HG02852 (cell line): ENCODE data around the gene TESK2.
A peak's percentile ranks its signal among the peaks of the same experiment; 100 is the strongest.
"Not testable (repeated sequence)": the region's sequence is repeated elsewhere in the genome, so short reads cannot be mapped to it uniquely, and the experiment has no call there.

Source experiments
- ATAC-seq: cut with Tn5 transposase; IDR thresholded peaks from one replicate; pipeline ENCODE4 v1.9.1; 2021; ENCODE audit warnings: mild to moderate bottlenecking, moderate library complexity; ENCODE audit not compliant: unreplicated experiment

TESK2 gene

DNA sequence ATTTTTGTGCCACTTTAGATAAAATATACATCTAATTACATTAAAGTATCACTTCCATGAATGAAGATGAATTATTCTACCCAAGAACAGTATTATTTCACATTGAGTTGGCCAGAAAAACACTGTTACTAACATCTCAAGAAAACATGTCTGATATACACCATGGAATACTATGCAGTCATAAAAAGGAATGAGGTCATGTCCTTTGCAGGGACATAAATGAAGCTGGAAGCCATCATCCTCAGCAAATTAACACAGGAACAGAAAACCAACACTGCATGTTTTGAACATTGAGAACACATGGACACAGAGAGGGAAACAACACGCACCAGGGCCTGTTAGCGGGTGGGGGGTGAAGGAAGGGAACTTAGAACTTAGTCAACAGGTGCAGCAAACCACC, 69.0 kb downstream of the TESK2 start:
- no peak for ATAC-seq

DNA sequence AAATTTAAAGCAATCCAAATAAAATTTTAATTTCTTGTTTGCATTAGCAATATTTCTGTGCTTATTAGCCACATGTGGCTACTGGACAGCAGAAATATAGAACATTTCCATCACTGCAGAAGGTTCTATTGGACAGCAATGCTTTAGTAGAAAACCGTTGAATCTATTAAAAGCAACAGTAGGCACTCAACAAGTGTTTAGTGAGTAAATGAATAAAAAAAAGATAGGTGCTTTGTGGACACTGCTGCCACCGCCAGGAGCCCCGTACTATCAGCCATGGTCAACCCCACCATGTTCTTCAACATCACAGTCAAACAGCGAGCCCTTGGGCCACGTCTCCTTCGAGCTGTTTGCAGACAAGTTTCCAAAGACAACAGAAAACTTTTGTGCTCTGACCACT, 76.2 kb downstream of the TESK2 start:
- ATAC-seq: no peak

DNA sequence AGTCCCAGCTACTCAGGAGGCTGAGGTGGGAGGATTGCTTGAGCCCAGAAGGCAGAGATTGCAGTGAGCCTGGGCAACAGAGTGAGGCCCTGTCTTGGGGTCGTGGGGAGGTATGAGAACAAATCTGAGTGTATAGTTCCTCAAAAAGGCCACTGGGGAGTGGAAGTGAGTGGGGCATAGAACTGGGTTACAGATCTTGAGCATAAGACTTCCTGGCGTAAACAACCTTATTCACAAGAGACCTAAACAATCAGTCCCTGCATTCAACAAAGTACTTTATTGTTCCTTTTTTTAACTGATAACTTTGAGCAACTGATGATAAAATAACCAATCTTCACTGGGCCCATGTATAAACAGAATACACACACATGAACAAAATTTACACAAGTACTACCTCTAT, 78.1 kb downstream of the TESK2 start:
- no peak for ATAC-seq

DNA sequence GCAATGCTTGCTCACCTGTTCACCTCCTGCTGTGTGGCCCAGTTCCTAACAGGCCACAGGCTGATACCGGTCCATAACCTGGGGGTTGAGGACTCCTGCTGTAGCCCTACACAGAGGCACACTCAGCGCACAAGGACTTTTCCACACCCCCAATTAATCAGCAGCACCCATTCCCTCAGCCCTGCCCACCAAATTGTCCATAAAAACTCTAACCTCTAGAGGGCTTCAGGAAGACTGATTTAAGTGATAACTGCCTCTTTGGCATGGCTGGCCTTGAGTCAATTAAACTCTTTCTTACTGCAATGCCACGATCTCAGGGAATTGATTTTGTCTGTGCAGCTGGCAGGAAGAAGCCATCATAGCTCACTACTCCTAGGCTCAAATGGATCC, 79.5 kb downstream of the TESK2 start:
- ATAC-seq: no peak

DNA sequence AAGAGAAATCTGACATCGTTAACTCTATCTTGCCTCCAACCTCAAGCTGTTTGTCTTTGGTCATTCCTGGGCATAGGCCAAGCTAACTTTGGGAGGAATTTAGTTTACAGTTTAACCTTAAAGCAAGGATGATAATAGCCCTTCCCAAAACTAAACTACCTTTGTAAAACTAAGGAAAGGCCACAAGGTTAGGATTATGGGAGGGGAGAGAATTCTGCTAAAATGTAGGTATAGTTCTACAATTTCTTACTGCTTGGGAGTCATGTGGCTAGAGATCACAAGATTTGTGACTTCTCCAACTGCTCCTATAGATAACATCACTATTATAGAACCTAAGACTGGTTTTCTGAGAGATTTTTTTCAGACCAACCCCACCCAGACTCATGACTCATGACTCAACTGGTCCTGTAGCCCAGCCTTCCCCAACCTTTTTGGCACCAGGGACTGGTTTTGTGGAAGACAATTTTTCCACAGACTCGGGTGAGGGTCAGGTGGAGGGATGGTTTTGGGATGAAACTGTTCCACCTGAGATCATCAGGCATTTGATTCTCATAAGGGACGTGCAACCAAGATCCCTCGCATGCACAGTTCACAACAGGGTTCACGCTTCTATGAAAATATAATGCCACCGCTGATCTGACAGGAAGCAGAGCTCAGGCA, 80.0 kb downstream of the TESK2 start:
- ATAC-seq: no peak

DNA sequence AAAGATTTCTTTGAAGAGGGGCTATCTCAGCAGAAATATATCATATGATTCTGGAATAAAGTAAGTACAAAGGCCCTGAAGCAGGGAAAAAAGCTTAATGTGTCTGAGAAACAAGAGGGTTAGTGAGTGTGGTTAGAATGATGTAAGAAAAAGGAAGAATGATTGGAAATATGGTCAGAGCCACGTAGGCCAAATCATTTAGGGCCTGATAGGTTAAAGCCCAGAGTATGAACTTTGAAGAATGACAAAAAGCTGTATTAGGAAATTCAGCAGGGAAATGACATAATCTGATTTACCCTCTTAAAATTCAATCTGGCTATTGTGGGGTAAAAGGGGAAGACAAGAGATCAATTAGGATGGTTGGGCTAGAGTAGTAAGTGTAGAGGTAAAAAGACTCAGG, 81.7 kb downstream of the TESK2 start:
- no peak for ATAC-seq

DNA sequence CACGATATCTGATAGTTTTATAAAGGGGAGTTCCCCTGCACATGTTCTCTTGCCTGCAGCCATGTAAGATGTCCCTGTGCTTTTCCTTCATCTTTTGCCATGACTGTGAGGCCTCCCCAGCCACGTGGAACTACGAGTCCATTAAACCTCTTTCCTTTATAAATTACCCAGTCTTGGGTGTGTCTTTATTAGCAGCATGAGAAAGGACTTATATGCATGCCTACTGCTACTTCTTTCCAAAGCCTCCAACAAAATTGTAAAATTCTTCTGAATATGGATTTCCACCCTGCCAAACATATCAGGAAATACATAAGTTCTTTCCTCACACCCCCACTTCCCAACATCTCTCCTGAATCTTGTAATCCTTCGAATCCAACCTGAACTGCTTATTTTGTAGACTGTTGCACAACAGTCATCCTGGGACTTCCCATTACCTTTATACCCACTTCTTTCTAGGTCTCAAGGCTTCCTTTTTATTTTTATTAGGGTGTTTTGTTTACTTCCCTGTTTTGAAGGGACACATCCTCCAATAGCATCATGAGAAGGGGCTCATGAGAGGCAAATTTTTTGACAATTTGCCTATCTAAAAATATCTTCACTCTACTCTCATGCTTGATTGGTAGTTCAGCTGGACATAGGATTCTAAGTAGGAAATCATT, 83.2 kb downstream of the TESK2 start:
- no peak for ATAC-seq

DNA sequence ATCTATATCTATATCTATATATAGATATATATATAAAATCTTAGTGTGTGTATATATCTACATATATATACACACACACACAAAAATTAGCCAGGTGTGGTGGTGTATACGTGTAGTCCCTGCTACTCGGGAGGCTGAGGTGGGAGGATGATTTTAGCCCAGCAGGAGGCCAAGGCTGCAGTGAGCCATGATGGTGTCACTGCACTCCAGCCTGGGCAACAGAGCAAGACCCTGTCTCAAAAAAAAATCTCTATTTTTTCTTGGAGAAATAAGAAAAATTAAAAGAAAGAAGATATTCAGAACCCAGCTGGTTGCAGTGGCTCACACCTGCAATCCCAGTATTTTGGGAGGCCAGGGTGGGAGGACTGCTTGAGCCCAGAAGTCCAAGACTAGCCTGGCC, 85.3 kb downstream of the TESK2 start:
- no peak for ATAC-seq

DNA sequence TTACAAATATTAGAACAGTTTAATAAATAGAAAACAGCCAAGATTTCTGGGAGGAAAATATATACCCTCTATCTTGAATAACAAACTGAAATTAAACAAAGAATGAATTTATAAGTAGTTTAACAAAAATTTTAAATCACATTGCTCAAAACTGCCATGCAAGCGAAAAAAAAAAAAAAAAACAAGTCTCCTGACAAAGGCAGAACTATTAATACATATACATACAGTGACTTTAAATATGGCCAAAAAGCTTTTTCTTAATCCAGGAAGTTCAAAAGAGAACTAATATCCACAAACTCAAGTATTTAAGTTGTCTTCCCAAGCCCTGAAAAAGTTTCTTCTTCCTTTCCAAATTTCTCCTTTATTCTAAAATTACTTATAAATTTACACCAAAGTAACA, 87.2 kb downstream of the TESK2 start:
- no peak for ATAC-seq

DNA sequence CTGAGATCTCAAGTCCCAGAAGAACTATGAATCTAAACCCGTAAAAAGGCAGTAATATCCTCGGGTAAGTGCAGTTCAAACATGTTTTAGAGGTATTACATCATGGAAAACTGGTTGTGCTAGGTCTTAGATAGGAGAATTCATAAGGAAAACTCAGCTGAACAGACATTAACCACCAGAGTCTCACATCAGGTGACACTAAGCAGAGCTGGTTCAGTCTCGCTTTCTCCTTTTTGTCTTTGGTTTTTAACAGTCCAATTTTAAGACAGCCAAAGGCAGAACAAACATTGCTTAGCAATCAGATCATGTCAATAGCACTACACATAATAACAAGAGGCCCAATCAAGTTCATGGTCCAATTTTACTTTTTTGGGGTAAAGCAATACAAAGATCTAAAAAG, 87.7 kb downstream of the TESK2 start:
- no peak for ATAC-seq

DNA sequence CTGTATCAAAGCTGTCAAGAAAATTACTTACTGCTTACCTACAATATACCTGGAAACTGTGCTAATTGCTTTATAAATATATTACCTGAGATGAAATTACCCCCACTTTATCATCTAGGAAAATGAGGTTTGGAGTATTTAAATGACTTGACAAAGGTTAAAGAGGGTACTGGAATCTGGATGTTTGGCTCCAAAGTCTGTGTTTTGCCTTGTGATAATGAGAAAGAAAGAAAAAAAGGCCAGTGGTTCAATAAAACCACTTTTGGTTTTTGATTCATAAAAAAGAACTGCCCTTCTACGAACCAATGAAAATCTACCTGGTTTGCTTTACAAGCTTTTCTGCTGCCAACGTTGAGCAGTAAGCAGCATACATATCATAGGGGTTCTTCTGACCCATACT, 89.4 kb downstream of the TESK2 start:
- ATAC-seq: no peak

DNA sequence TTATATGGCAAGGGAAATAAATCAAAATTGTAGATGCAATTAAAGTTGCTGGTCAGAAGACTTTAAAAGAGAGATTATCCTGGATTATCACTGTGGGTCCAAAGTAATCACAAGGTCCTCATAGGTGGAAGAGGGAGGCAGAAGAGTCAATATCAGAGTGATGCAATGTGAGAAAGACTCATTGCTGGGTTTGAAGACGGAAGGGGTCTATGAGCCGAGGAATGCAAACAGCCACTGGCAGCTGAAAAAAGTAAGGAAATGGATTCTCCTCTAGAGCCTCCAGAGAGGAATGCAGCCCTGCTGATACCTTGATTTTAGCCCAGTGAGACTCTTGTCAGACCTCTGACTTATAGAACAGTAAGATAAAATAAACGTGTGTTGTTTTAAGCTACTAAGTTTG, 90.9 kb downstream of the TESK2 start:
- ATAC-seq: no peak

DNA sequence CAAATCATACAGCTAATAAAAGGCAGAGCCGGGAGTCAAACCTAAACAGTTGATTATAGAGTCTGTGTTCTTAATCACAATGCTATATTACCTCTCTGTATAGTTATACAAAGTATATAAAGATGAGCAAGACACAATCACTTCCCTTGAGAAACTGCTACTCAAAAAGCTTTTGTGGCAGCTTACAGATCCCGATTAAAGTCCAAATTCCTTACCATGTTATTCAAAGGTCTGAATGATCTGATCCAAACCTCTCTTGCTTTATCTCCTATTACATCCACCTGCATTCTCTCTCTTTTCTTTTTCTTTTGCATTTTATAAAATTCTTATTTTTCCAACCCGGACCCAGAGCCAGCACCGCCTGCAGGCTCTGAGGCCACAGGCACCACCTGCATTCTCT, 93.7 kb downstream of the TESK2 start:
- no peak for ATAC-seq

DNA sequence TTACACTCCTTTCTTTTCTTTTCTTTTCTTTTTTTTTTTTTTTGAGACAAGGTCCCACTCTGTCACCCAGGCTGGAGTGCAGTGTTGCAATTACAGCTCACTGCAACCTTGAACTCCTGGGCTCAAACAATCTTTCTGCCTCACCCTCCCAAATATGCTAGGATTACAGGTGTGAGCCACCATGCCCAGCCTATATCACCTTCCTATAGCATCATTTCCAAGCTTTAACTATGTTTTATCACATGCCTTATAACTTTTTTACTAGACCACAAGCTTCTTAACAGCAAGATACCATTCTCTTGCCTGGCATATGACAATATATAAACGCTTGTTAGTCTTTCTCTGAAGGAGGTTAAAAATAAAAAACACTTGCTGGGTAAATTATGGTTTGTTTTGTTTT, 95.4 kb downstream of the TESK2 start:
- ATAC-seq: no peak

DNA sequence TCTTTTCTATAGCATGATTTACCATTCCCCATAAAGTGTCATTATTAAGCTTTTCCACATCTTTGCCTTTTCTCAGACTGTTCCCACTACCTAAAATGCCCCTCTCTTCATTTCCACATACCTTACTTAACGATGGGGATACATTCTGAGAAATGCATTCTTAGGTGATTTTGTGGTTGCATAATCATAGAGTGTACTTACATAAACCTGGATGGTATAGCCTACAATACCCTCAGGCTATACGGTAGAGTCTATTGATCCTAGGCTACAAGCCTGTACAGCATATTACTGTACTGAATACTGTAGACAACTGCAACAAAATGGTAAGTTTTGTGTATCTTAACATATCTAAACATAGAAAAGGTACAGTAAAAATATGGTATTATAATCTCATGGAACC, 95.9 kb downstream of the TESK2 start:
- no peak for ATAC-seq

DNA sequence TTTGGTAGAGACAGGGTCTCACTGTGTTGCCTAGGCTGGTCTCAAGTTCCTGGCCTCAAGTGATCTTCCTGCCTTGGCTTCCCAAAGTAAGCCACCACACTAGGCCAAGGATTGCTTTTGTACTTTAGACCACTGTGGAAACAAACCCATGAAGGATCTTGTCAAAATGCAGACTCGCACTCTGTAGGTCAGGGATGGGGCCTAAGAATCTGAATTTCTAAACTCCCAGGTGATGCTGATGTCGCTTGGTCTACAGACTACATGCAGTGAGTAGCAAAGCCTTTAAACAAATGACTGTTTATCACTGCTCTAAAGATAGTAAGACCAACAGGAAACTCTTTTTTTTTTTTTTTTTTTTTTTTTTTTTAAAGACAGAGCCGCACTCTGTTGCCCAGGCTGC, 96.6 kb downstream of the TESK2 start:
- peak; percentile 79 for ATAC-seq

DNA sequence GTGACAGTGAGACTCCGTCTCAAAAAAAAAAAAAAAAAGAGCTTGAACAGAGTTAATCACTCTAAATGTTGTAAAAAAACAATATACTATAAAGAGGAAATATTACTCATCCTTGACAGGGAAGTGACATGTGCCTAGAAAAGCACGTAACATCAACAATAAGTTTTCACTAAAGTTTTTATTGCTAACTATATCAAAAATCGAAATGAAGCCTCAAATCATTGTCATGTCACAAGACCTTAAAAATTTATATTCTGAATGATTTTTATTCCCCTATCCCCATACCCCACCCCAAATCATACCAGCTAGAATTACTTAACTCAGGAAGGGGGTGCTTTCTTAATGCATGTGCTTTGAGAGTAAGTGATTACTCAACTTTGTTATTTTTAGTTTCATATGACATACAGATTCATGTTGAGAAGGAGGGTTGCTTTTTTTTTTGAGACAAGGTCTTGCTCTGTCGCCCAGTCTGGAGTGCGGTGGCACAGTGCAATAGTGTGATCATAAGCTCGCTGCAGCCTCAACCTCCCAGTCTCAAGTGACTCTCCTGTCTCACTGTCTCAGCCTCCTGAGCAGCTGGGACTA, 97.2 kb downstream of the TESK2 start:
- peak; percentile 72 for ATAC-seq

DNA sequence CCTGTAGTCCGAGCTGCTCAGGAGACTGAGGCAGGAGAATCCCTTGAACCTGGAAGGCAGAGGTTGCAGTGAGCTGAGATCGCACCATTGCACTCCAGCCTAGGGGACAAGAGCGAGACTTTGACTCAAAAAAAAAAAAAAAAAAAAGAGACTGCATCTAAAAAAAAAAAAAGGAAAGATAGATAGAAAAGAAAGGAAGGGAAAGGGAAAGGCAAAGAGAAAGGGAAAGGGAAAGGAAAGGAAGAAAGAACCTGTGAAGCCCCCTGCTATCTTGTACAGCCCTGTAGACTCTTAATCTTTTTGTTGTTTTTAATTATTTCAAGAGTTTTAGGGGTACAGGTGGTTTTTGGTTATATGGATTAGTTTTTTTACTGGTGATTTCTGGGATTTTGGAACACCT, 104.7 kb downstream of the TESK2 start:
- no peak for ATAC-seq

DNA sequence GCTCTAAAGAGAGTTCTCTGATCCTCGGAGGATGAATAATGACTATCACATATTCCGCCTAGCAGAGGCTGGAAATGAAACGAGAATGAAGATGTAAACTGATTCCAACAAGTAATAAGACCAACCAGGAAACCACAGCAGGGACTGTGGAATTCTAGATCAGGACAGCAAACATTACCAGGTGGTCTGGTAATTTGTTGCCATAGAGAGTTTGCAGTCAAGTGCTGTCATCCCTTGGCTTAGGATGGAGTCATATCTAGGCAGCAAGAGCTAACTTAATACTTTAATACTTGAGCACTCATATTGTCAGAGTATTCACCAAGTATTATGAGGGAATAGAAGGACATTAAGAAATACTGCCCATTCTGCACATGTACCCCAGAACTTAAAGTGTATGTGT, 105.7 kb downstream of the TESK2 start:
- no peak for ATAC-seq

DNA sequence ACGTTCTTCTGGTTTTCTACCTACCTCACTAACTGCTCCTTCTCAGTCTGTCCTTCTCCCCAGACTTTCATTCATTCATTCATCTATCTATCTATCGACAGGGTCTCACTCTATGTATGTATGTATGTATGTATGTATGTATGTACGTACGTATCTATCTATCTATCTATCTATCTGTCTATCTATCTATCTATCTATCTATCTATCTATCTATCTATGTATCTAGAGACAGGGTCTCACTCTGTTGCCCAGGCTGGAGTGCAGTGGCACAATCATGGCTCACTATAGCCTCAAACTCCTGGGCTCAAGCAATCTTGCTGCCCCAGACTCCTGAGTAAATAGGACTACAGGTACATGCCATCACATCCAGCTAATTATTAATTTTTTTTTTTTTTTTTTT, 106.8 kb downstream of the TESK2 start:
- not testable (repeated sequence) for ATAC-seq

DNA sequence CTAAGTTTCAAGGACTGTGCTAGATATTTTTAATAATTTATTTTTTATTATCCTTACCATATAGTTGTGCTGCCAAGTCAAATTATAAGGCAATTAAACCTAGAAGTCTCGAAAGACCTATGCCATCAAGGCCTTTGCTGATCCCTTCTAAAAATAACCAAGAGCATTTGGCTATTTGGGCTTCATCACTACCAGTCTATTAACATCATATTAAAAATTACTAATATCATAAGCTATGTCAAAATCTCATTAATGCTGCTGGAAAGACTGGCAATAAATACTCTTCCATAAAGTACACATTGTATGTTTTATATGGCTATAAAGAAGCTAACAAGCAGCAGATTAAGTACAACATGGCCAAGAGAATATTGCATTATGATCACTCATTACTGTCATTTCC, 107.8 kb downstream of the TESK2 start:
- ATAC-seq: no peak

DNA sequence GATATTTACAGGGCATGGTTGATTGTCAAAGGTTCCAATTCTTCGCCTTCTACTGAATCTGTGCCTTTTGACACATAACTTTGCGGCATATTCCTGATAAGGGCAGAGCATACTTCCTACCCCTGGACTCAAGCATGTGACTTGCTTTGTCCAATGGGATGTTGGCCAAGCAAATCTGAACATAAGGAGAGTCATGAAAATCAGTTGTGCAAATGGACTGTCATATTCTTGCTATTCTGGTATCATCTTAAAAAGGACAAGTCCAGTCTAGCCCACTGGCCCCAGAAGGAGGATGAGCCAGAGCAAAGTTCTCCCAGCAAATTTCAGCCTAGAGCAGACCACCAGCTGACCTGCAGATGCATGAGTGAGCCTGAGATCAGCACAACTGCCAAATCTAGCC, 109.7 kb downstream of the TESK2 start:
- ATAC-seq: no peak

DNA sequence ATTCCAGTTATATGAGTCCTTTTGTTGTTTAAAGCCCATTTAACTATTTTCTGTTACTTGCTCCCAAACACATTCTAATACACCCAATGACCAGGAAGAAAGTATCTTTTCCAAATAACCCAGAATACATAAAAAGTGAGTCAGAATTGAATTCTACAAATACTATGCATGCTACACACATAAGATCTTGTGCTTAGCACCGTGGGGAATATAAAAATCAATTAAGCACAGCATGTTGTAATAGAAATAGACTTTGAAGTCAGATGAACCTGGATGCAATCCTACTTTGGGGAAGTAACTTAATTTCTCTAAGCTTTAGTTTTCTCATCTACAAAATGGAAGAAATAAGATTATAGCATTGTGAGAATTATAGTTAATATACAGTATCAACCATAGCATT, 110.2 kb downstream of the TESK2 start:
- no peak for ATAC-seq
